Esophagus muscularis mucosa (tissue), 4 donors: Measurements from ENCODE around the gene DEFB114. TPM values are rescaled to one million over a fixed set of nuclear protein-coding genes. Genes with fewer than 3 reads are reported as not detected.

Experiments
- DNase-seq: peaks from one replicate; pipeline ENCODE4 v3.0.0-alpha.2; 2017; ENCODE audit errors: extremely low spot score
- H3K27ac ChIP-seq, 4 donors: fragments of 200-600 bp; sonication (generic); replicated peaks in 1 of 4; 1 replicate in 3 of 4; 2 replicates in 1 of 4; pipeline ENCODE4 v1.5.1; 2016 to 2019; ENCODE audit warnings: mild to moderate bottlenecking in 1 of 4
- H3K27me3 ChIP-seq, 4 donors: fragments of 200-600 bp; sonication (generic); one replicate each; pipeline versions ENCODE4 v1.5.1 to v1.6.0; 2016 to 2019
- H3K36me3 ChIP-seq, 4 donors: fragments of 200-600 bp; sonication (generic); one replicate each; pipeline ENCODE4 v1.5.1; 2016 to 2019
- H3K4me1 ChIP-seq, 4 donors: fragments of 200-600 bp; sonication (generic); one replicate each; pipeline ENCODE4 v1.5.1; 2016 to 2019
- H3K4me3 ChIP-seq, 4 donors: fragments of 200-600 bp; sonication (generic); 1 replicate in 2 of 4; 2 replicates in 2 of 4; pipeline ENCODE4 v1.5.1; 2016 to 2019; ENCODE audit warnings: mild to moderate bottlenecking in 4 of 4, moderate library complexity in 1 of 4
- H3K9me3 ChIP-seq, 4 donors: fragments of 200-600 bp; sonication (generic); 1 replicate in 3 of 4; 2 replicates in 1 of 4; pipeline ENCODE4 v1.5.1; 2016 to 2019
- EP300 ChIP-seq: sonication (generic); formaldehyde crosslinking; IDR thresholded peaks from one replicate; pipeline ENCODE4 v1.6.1; 2017; ENCODE audit warnings: antibody characterized with exemption
- POLR2A ChIP-seq: fragments of 450-650 bp; IDR thresholded peaks from one replicate; pipeline ENCODE4 v1.6.1; 2017; ENCODE audit warnings: antibody characterized with exemption, moderate library complexity, mild to moderate bottlenecking, low read depth
- POLR2AphosphoS5 ChIP-seq, 2 donors: sonication (generic); formaldehyde crosslinking; IDR thresholded peaks; one replicate each; pipeline ENCODE4 v1.6.1; 2017; ENCODE audit warnings: antibody characterized with exemption in 2 of 2
- WGBS: methylation state at CpG from one replicate; pipeline ENCODE4 v1.1.5; 2018; 5-methylcytosine and 5-hydroxymethylcytosine counted together
- intact Hi-C: fragments of 100-400 bp; cut with DNase I; formaldehyde crosslinking; loops from one replicate; pipeline ENCODE4 v1.15.1; 2023
- total RNA-seq, 4 donors: library from RNA; depleted of rRNA; stranded (reverse); fragments of >200 nt; gene quantifications; one replicate each; pipeline versions ENCODE4 v1.1.0 to v1.2.1, GENCODE V29; 2016
- TF ChIP-seq, protein P1 (sequence below), 3 experiments: fragments of 200-600 bp in 2 of 3; fragments of 450-650 bp in 1 of 3; sonication (generic) in 2 of 3; IDR thresholded peaks; one replicate each; pipeline ENCODE4 v1.5.1; 2017 to 2019; ENCODE audit warnings: antibody characterized with exemption in 3 of 3, mild to moderate bottlenecking in 2 of 3, moderate library complexity in 1 of 3

The DEFB114 gene, protein sequence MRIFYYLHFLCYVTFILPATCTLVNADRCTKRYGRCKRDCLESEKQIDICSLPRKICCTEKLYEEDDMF
- total RNA-seq, result not detected

DNA sequence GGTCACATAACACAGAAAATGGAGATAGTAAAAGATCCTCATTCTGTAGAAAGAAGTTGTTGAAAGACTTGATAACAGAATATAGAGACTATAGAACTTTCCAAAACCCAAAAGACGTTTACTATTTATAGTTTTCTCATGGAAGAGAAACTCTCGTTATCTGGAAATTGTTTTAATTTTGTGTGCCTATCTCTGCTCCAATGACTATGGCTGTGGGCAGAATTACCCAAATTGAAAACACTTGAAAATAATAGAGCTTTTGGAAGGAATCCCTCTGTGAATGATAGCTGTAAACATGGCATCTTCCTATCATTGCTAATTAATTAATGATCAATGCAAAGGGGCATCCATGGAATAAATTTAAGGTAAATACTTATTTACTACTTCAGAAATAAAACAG lies at the start of gene DEFB114:
DEFB114 (minus strand) TSS at position 101 of the 400 bp plus-strand sequence; CDS start at position 42, 59 bp downstream.
- H3K4me3 ChIP-seq, result no peak within 1 kb of the TSS
- intact Hi-C loops, result no loop called here
- no peak for TF ChIP-seq POLR2AphosphoS5 (IDR thresholded peaks at IDR 0.05)
- TF ChIP-seq, protein P1, sequence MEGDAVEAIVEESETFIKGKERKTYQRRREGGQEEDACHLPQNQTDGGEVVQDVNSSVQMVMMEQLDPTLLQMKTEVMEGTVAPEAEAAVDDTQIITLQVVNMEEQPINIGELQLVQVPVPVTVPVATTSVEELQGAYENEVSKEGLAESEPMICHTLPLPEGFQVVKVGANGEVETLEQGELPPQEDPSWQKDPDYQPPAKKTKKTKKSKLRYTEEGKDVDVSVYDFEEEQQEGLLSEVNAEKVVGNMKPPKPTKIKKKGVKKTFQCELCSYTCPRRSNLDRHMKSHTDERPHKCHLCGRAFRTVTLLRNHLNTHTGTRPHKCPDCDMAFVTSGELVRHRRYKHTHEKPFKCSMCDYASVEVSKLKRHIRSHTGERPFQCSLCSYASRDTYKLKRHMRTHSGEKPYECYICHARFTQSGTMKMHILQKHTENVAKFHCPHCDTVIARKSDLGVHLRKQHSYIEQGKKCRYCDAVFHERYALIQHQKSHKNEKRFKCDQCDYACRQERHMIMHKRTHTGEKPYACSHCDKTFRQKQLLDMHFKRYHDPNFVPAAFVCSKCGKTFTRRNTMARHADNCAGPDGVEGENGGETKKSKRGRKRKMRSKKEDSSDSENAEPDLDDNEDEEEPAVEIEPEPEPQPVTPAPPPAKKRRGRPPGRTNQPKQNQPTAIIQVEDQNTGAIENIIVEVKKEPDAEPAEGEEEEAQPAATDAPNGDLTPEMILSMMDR (IDR thresholded peaks at IDR 0.05), result no peak
- no peak for TF ChIP-seq POLR2A
- no peak for TF ChIP-seq EP300
- H3K27me3 ChIP-seq, result no peaks in the 10 kb centered on the region
- 64% methylated on average over 2 of the region's 2 CpGs for WGBS
- H3K4me1 ChIP-seq, result no peaks in the 10 kb centered on the region
- H3K36me3 ChIP-seq, result no peaks in the 10 kb centered on the region
- H3K9me3 ChIP-seq, result no peaks in the 10 kb centered on the region
- no peak for DNase-seq
- no peak within 1 kb of the TSS for H3K27ac ChIP-seq

DNA sequence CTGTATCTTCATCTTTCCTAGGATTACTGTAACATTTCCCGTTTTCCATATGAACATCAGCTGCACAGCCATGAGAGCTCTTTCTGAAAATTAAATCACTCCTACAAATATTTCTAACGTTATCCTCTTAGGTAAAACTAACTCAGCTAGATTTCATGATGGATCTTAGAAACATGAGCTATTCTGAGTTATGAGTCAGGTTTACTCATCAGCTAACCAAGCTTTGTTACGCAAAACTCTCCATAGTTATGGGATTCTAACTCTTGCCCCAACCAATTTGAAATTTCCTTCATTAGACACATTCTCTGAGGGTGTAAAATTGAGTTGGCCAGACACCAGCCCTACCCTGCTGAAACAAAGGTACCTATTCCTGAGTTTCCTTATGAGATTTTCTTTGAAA lies 43.9 kb upstream of the DEFB114 start:
- TF ChIP-seq, protein P1 (IDR thresholded peaks at IDR 0.05), result no peak
- TF ChIP-seq EP300 (no peak), POLR2AphosphoS5 (IDR thresholded peaks at IDR 0.05) (no peak), POLR2A (no peak)
- intact Hi-C loops, result no loop called here
- H3K9me3 ChIP-seq, result no peaks in the 10 kb centered on the region

DNA sequence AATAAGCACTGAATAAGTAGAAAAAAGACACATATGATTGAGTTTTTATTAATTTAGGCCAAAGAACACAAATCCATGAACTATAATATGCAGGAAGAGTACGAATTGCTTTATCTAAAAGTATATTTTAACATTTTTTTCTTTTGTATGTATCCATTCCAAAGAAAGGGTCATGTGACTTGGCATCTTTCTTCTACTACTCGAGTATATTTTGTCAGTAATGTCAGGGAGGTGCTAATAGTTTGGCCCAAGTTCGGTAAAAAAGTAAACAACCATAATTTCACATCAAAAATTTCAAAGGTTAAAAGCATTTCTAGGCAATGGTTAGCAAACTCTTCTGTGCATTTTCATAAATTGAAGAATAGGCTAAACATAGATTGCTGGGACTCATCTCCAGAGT lies 39.2 kb upstream of the DEFB114 start:
- no peaks in the 10 kb centered on the region for H3K4me1 ChIP-seq
- intact Hi-C loops, result no loop called here
- 43% methylated on average over 3 of the region's 3 CpGs for WGBS
- no peaks in the 10 kb centered on the region for H3K27me3 ChIP-seq
- H3K4me3 ChIP-seq, result no peak overlapping the region
- no peaks in the 10 kb centered on the region for H3K36me3 ChIP-seq
- H3K9me3 ChIP-seq, result no peaks in the 10 kb centered on the region
- TF ChIP-seq POLR2A (no peak), EP300 (no peak), POLR2AphosphoS5 (IDR thresholded peaks at IDR 0.05) (no peak)
- TF ChIP-seq, protein P1 (IDR thresholded peaks at IDR 0.05), result no peak
- no peak for DNase-seq
- H3K27ac ChIP-seq, result no peak overlapping the region

More for the DNA sequence above, 43.9 kb upstream of the DEFB114 start:
- Histone ChIP-seq H3K27ac (no peak overlapping the region), H3K36me3 (no peaks in the 10 kb centered on the region), H3K4me3 (no peak overlapping the region), H3K27me3 (no peaks in the 10 kb centered on the region), H3K4me1 (no peaks in the 10 kb centered on the region)
- WGBS, result 55% methylated on average over 3 of the region's 3 CpGs
- no peak for DNase-seq

- Histone ChIP-seq H3K9me3 (no peaks in the 10 kb centered on the region), H3K27ac (no peak overlapping the region), H3K4me1 (no peaks in the 10 kb centered on the region), H3K4me3 (no peak overlapping the region), H3K36me3 (no peaks in the 10 kb centered on the region), H3K27me3 (no peaks in the 10 kb centered on the region)
- no peak for DNase-seq
- intact Hi-C loops, result no loop called here
- TF ChIP-seq, protein P1 (IDR thresholded peaks at IDR 0.05), result no peak
- TF ChIP-seq EP300 (no peak), POLR2AphosphoS5 (IDR thresholded peaks at IDR 0.05) (no peak), POLR2A (no peak)
These were observed 31.3 kb upstream of the DEFB114 start for GRCh38 chr6:49995278-49995677.

- DNase-seq, result no peak
- H3K4me3 ChIP-seq, result no peak overlapping the region
These were observed 24.9 kb upstream of the DEFB114 start for GRCh38 chr6:49988900-49989299.

More at GRCh38 chr6:49988900-49989299, 24.9 kb upstream of the DEFB114 start:
- Histone ChIP-seq H3K27ac (no peak overlapping the region), H3K36me3 (no peaks in the 10 kb centered on the region), H3K4me1 (peaks cover 0 to 6% (median 3%) of the 10 kb centered on the region in 4 donors), H3K9me3 (no peaks in the 10 kb centered on the region), H3K27me3 (no peaks in the 10 kb centered on the region)
- TF ChIP-seq POLR2A (no peak), EP300 (no peak), POLR2AphosphoS5 (IDR thresholded peaks at IDR 0.05) (no peak)
- TF ChIP-seq, protein P1 (IDR thresholded peaks at IDR 0.05), result no peak
- 94% methylated on average over 2 of the region's 2 CpGs for WGBS
- intact Hi-C loops, result no loop called here
